Hepatocyte (in vitro differentiated cells): ENCODE data around the gene TENM4. TPM values are rescaled to one million over a fixed set of nuclear protein-coding genes. Genes with fewer than 3 reads are reported as not detected.

Experiments
- DNase-seq: peaks from one replicate; pipeline ENCODE4 v3.0.0-alpha.2; 2016; ENCODE audit warnings: low spot score
- H2AFZ ChIP-seq: fragments of 200-600 bp; sonication (generic); 2 replicates; pipeline ENCODE4 v1.6.0; 2016; ENCODE audit warnings: antibody characterized with exemption, mild to moderate bottlenecking
- H3K27ac ChIP-seq: fragments of 200-600 bp; sonication (generic); 2 replicates; pipeline ENCODE4 v1.5.1; 2016; ENCODE audit warnings: mild to moderate bottlenecking
- H3K27me3 ChIP-seq: fragments of 200-600 bp; sonication (generic); 2 replicates; pipeline ENCODE4 v1.6.1; 2016
- H3K36me3 ChIP-seq: fragments of 200-600 bp; sonication (generic); replicated peaks from 2 replicates; pipeline ENCODE4 v1.5.1; 2016; ENCODE audit warnings: low read depth; ENCODE audit not compliant: insufficient read depth
- H3K4me1 ChIP-seq: fragments of 200-600 bp; sonication (generic); 2 replicates; pipeline ENCODE4 v1.5.1; 2016; ENCODE audit warnings: mild to moderate bottlenecking, moderate library complexity; ENCODE audit not compliant: insufficient read depth
- H3K4me2 ChIP-seq: fragments of 200-600 bp; sonication (generic); 2 replicates; pipeline ENCODE4 v1.6.0; 2016
- H3K4me3 ChIP-seq: fragments of 200-600 bp; sonication (generic); 2 replicates; pipeline ENCODE4 v1.5.1; 2016; ENCODE audit warnings: mild to moderate bottlenecking
- H3K79me2 ChIP-seq: fragments of 200-600 bp; sonication (generic); 2 replicates; pipeline ENCODE4 v1.6.0; 2017; ENCODE audit warnings: mild to moderate bottlenecking
- H3K9me2 ChIP-seq: fragments of 200-600 bp; sonication (generic); replicated peaks from 2 replicates; pipeline ENCODE4 v1.6.0; 2017; ENCODE audit warnings: mild to moderate bottlenecking; ENCODE audit not compliant: insufficient read depth
- H3K9me3 ChIP-seq: fragments of 200-600 bp; sonication (generic); 2 replicates; pipeline ENCODE4 v1.5.1; 2016; ENCODE audit warnings: low read depth, mild to moderate bottlenecking
- H4K20me1 ChIP-seq: fragments of 200-600 bp; sonication (generic); 2 replicates; pipeline ENCODE4 v1.6.0; 2016; ENCODE audit warnings: mild to moderate bottlenecking; ENCODE audit not compliant: insufficient read depth, poor library complexity, severe bottlenecking
- EZH2 ChIP-seq: fragments of 200-600 bp; sonication (generic); IDR thresholded peaks from 2 replicates; pipeline ENCODE4 v1.6.1; 2016; ENCODE audit warnings: antibody characterized with exemption, mild to moderate bottlenecking, borderline replicate concordance
- EZH2phosphoT487 ChIP-seq: fragments of 200-600 bp; sonication (generic); IDR thresholded peaks from one replicate; pipeline ENCODE4 v1.6.1; 2018; ENCODE audit warnings: antibody characterized with exemption, mild to moderate bottlenecking, low read depth, moderate library complexity; ENCODE audit not compliant: unreplicated experiment, severe bottlenecking
- WGBS: methylation state at CpG from one replicate; pipeline ENCODE4 v1.1.6; 2016; ENCODE audit warnings: low lambda C conversion rate; ENCODE audit errors: missing lambda C conversion rate; 5-methylcytosine and 5-hydroxymethylcytosine counted together
- polyA plus RNA-seq: library from polyadenylated mRNA; unstranded; fragments of >200 nt; fragmentation: Nextera tagmentation; extraction: Ambion mirVana; gene quantifications from 2 replicates; pipeline ENCODE4 v1.2.1, GENCODE V29; 2016
- total RNA-seq: library from RNA; depleted of rRNA; stranded (reverse); fragments of >200 nt; gene quantifications from 2 replicates; pipeline ENCODE4 v1.2.3, GENCODE V29; 2014
- TF ChIP-seq, protein P1 (sequence below): fragments of 200-600 bp; sonication (generic); IDR thresholded peaks from 2 replicates; pipeline ENCODE4 v1.5.1; 2016; ENCODE audit warnings: antibody characterized with exemption, mild to moderate bottlenecking; ENCODE audit not compliant: poor library complexity

Gene TENM4
- total and polyA plus RNA-seq, 2 experiments from 2014 or later = 18.4 to 18.7 TPM

DNA sequence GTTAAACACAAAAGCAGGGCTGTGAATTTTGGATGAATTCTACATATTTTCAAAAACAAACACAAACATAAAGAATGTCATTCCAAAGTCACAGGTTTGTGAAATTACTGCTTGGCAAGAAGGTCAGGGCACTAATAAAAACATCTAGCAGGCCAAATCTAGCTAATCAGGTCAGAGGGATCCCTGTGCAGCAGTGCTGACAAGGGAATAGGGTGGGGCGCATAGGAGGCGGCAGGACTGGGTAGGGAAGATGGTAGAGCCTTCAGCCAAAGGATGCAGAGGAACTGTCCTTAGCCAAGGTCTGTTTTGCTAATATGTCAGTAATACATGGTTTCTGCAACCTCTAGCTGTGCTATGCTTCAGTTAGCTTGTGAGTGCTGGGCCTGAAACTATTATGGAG, 396.6 kb downstream of the TENM4 start:
- H3K9me2 ChIP-seq = no peaks in the 10 kb centered on the region
- H3K4me2 ChIP-seq = no peak overlapping the region
- H3K36me3 ChIP-seq = no peaks in the 10 kb centered on the region
- no peak for DNase-seq
- H3K4me3 ChIP-seq = no peak overlapping the region
- no peak overlapping the region for H2AFZ ChIP-seq
- no peaks in the 10 kb centered on the region for H3K27me3 ChIP-seq
- H3K4me1 ChIP-seq = peaks cover 8% of the 10 kb centered on the region
- no peak overlapping the region for H3K27ac ChIP-seq
- H3K79me2 ChIP-seq = no peaks in the 10 kb centered on the region
- H4K20me1 ChIP-seq = no peaks in the 10 kb centered on the region
- H3K9me3 ChIP-seq = no peaks in the 10 kb centered on the region
- TF ChIP-seq, protein P1, sequence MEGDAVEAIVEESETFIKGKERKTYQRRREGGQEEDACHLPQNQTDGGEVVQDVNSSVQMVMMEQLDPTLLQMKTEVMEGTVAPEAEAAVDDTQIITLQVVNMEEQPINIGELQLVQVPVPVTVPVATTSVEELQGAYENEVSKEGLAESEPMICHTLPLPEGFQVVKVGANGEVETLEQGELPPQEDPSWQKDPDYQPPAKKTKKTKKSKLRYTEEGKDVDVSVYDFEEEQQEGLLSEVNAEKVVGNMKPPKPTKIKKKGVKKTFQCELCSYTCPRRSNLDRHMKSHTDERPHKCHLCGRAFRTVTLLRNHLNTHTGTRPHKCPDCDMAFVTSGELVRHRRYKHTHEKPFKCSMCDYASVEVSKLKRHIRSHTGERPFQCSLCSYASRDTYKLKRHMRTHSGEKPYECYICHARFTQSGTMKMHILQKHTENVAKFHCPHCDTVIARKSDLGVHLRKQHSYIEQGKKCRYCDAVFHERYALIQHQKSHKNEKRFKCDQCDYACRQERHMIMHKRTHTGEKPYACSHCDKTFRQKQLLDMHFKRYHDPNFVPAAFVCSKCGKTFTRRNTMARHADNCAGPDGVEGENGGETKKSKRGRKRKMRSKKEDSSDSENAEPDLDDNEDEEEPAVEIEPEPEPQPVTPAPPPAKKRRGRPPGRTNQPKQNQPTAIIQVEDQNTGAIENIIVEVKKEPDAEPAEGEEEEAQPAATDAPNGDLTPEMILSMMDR = no peak
- 93% methylated on average over 2 of the region's 2 CpGs for WGBS

- Histone ChIP-seq H3K27ac (no peak overlapping the region), H3K4me3 (no peak overlapping the region), H3K4me2 (no peak overlapping the region), H3K27me3 (no peaks in the 10 kb centered on the region), H3K9me2 (no peaks in the 10 kb centered on the region), H3K79me2 (no peaks in the 10 kb centered on the region), H3K36me3 (no peaks in the 10 kb centered on the region), H3K4me1 (peaks cover 7% of the 10 kb centered on the region), H4K20me1 (no peaks in the 10 kb centered on the region), H3K9me3 (no peaks in the 10 kb centered on the region), H2AFZ (no peak overlapping the region)
- DNase-seq = no peak
- TF ChIP-seq EZH2 (no peak), EZH2phosphoT487 (no peak)
- TF ChIP-seq, protein P1 = no peak
- WGBS = 69% methylated on average over 3 of the region's 3 CpGs
Measured at GRCh38 chr11:79043726-79044125, 397.1 kb downstream of the TENM4 start.

GRCh38 chr11:79042824-79043223, 398.0 kb downstream of the TENM4 start:
- Histone ChIP-seq H3K4me2 (no peak overlapping the region), H3K9me2 (no peaks in the 10 kb centered on the region), H3K4me1 (peaks cover 7% of the 10 kb centered on the region), H3K79me2 (no peaks in the 10 kb centered on the region), H2AFZ (no peak overlapping the region), H3K36me3 (no peaks in the 10 kb centered on the region), H3K9me3 (no peaks in the 10 kb centered on the region), H3K27me3 (no peaks in the 10 kb centered on the region), H3K4me3 (no peak overlapping the region), H4K20me1 (no peaks in the 10 kb centered on the region), H3K27ac (no peak overlapping the region)
- no peak for TF ChIP-seq EZH2
- TF ChIP-seq, protein P1 = no peak
- no peak for TF ChIP-seq EZH2phosphoT487
- no peak for DNase-seq
- 100% methylated on average over 2 of the region's 2 CpGs for WGBS

DNA sequence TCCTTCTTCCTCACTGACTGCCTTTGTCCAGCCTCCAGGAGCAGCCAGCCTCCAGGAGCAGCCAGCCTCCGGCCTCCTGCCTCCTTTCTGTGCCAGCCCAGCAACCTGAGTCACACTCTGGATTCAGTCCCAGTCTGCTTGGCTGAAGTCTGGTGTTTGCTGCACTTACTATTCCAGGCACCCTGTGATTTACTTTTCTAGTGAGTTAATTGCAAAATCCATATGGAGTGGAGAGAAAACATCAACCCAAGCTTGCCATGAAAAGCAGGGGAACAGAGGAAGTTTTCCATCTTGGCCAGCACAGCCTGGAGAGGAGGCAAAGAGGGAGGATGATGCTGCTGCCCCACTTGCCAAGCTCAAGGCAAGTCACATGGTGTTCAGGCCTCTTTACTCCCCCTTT, 400.5 kb downstream of the TENM4 start:
- Histone ChIP-seq H3K4me2 (no peak overlapping the region), H3K36me3 (no peaks in the 10 kb centered on the region), H3K27me3 (no peaks in the 10 kb centered on the region), H3K9me3 (no peaks in the 10 kb centered on the region), H2AFZ (no peak overlapping the region), H3K4me1 (peaks cover 4% of the 10 kb centered on the region), H3K4me3 (no peak overlapping the region), H3K79me2 (no peaks in the 10 kb centered on the region), H3K9me2 (no peaks in the 10 kb centered on the region), H4K20me1 (no peaks in the 10 kb centered on the region), H3K27ac (no peak overlapping the region)
- no peak for DNase-seq
- WGBS = 96% methylated on average over 1 of the region's 1 CpG
- TF ChIP-seq, protein P1 = no peak
- no peak for TF ChIP-seq EZH2
- no peak for TF ChIP-seq EZH2phosphoT487
